ENCODE results near the gene BCL6.

DNA sequence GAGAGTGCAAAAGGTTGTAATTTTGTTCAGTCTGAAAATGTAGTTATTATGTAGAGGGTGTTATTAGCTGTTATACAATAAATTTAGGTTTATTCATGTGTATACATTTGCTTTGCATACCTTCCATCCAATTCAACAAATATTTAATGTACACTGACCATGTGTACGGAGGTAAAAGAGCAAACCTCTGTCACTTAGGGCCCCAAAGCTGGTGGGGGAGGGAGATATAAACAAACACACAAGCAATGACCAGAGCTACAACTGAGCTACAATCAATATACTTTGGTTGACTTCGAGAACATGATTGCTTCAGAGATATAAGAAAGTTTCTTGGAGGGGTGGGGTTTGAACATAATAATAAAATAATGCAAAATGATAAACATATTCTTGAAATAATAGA lies 17.5 kb upstream of the BCL6 start:
- TF ChIP-seq, protein P1, sequence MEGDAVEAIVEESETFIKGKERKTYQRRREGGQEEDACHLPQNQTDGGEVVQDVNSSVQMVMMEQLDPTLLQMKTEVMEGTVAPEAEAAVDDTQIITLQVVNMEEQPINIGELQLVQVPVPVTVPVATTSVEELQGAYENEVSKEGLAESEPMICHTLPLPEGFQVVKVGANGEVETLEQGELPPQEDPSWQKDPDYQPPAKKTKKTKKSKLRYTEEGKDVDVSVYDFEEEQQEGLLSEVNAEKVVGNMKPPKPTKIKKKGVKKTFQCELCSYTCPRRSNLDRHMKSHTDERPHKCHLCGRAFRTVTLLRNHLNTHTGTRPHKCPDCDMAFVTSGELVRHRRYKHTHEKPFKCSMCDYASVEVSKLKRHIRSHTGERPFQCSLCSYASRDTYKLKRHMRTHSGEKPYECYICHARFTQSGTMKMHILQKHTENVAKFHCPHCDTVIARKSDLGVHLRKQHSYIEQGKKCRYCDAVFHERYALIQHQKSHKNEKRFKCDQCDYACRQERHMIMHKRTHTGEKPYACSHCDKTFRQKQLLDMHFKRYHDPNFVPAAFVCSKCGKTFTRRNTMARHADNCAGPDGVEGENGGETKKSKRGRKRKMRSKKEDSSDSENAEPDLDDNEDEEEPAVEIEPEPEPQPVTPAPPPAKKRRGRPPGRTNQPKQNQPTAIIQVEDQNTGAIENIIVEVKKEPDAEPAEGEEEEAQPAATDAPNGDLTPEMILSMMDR (conservative IDR thresholded peaks at IDR 0.05; ENCODE audit: low read length): no peak
- TF ChIP-seq EZH2phosphoT487 (IDR thresholded peaks at IDR 0.05; ENCODE audit: borderline replicate concordance, low read depth, low read length): no peak

Data from OCI-LY7 (cell line).